Midbrain (tissue), 1 donor: ENCODE measurements around the gene DOP1A.
"Not testable (repeated sequence)": the region's sequence is repeated elsewhere in the genome, so short reads cannot be mapped to it uniquely, and the experiment has no call there.

Experiments
- DNase-seq: peaks from one replicate; lab custom pipeline; 2025; lab: John Stamatoyannopoulos, UW

Gene DOP1A

DNA sequence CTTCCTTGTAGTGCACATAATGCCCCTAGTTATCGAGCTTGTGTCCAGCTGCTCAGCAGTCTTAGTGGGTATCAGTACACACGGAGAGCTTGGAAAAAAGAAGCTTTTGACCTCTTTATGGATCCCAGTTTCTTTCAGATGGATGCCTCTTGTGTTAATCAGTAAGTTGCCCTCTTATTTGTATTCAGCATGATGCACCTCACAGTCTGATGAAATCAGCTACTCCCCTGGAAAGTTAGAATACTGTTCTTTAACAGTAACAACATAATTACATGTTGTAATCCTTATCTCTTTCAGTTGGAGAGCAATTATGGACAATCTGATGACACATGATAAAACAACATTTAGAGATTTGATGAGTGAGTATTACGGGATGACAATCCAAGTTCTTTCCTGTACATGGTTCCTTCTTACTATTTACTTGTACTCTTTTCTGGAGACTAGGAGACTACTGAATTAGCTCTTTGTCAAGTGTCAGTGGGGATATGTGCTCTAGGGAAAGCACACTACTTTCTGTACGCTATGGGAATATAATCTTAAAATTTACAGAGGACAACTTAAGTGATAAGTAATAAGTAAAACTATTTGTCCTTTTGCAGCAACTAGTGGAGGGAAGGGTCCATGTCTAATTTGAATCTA, 86.5 kb downstream of the DOP1A start:
- DNase-seq = no peak

DNA sequence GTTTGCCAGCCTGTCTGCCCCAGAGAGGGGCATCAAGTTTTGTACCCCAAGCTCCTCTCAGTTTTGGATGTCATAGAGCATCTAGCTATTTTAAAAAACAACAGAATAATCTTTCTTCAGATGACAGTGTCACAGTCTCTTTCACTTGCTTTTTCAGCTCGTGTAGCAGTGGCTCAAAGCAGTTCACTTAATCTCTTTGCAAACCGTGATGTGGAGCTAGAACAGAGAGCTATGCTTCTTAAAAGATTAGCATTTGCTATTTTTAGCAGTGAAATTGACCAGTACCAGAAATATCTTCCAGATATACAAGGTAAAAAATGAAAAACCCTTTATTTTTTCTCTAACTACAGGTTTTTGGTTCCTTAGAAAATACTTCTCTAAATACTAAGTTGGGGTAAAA, 88.3 kb downstream of the DOP1A start:
- no peak for DNase-seq

DNA sequence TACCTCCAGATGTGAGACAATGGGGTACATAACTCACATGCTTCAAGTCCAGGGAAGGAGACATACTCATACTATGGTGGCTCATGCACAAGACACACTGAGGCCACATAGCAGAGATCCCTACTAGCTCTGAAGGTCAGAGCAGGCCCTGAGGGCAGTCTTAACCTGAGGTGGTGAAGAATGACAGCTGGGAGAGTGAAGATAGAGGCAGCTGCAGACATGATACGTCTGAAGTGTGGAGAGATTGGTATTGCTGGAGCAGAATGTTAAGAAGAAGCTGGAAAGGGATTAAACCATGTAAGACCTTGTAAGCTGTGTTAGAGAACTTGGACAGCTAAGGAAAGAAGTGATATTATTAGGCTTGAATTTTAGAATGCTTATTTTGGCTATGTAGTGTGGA, 92.7 kb downstream of the DOP1A start:
- DNase-seq = no peak

- DNase-seq = no peak
Observed at GRCh38 chr6:83167726-83168278, 100.3 kb downstream of the DOP1A start.

DNA sequence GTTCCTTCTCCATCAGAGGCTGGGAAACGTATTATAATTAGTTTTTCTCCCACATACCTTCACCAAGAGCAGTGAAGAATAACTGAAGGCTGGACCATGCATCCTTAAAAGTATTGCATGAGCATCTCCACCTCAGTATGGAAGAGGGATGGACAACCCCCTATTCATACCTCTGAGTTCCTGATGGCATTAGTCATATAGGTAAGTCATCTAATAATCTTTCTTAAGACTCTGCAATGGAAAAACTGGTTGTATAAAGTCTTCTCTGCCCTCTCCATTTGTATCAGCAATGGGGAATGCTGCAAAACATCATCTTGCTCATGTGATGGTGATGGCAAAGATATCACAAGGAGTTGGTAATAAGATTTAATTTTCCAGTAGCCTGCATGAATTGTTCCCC, 101.1 kb downstream of the DOP1A start:
- DNase-seq = no peak

DNA sequence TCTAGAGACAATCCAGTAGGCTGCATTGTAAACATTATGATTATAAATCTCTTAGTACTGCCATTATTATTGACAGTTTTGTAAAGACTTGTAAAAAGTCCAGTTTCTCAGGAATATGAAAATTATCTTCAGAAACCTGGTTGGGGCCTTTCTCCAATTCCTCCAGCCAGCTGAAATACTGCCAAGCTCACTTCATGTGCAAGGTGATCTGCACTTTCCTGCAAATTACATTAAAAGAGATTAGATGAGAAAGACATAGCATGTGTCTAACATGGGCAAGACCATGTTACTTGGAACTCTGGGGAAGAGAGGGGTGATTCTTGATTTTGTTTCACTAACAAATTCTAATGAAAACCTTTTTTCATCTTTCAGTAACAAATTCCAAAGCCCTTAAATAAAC, 101.6 kb downstream of the DOP1A start:
- no peak for DNase-seq

GRCh38 chr6:83169511-83169910, 102.0 kb downstream of the DOP1A start:
- no peak for DNase-seq

DNA sequence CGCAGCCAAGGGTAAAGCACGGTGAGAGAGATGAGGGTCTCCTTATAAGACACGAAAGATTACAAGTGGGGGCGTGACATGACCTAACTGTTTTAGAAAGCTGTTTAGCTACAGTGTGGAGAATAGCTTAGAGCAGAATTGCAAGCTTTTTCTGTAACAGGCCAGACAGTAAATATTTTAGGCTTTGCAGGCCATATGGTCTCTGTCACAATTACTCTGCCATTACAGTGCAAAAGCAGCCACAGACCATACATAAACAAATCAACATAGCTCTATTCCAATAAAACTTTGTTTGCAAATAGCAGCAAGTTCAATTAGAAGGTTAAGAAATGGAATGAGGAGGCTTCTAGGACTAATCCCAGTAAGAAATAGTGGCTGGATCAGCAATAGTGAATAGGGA, 108.8 kb downstream of the DOP1A start:
- DNase-seq = no peak

- no peak for DNase-seq
Observed at GRCh38 chr6:83180426-83180950, 113.0 kb downstream of the DOP1A start.

DNA sequence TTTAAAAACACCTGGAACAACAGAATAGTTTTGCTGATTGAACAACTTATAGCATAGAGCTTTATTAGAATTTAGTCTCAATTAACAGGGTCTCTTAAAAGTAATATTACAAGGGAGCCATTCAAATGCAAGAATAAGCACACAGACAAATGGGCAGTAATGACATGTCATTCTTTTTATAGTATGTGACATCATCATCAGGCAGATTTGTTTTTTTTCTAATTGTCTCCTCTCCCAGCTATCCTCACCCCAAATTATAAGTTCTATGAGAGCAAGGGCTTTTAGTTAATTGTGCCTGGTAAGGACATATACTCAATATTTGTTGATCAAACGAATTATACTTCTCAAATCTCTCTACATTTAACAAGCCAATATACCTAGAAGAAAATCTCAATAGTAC, 114.6 kb downstream of the DOP1A start:
- DNase-seq = no peak

GRCh38 chr6:83183082-83183828, 115.8 kb downstream of the DOP1A start:
- no peak for DNase-seq

GRCh38 chr6:83185096-83185495, 117.6 kb downstream of the DOP1A start:
- no peak for DNase-seq

DNA sequence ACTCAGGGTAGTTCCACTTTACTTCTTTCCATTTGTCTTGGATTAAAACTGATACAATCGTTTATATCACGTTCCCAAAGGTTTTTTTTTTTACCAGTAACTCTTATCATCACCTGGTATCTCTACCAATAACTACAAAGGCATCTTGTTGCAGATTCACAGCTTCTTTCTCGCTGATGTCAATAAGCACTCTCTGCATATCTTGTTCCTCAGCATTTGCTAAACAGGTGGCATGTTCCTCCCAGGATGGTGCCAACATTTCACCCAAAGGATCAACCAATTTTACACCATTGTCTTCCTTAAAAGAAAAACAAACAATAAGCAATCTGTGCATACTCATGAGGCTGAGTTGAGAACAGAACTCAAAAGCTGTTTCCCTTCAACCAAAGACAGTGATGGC, 121.0 kb downstream of the DOP1A start:
- DNase-seq = no peak

DNA sequence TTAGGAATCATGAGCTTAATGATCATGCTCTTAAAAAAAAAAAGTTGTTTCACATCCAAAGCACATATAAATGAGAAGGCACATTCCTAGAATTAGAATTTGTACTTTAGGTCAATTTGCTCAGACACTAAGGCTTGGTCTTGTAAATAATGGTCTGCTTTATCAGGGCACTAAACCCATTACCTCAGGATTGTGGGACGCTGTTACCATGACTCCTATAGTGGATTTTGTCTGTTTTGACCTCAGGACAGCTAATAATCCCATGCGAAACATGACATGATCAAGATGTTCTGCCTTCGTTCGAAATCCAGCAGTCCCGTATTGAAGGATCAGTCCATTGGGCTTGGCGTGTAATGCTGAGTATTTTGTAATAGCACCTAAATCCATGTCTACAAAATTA, 123.2 kb downstream of the DOP1A start:
- DNase-seq = no peak

DNA sequence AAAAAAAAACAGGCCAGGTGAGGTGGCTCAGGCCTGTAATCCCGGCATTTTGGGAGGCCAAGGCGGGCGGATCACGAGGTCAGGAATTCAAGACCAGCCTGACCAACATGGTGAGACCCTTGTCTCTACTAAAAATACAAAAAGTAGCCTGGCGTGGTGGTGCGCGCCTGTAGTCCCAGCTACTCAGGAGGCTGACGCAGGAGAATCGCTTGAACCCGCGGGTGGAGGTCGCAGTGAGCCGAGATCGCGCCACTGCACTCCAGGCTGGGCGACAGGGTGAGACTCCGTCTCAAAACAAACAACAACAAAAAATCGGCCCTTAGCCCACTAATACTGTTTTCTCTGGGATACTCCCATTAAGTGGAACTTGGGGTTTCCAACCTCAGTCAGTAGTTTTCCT, 124.5 kb downstream of the DOP1A start:
- DNase-seq = not testable (repeated sequence)

DNA sequence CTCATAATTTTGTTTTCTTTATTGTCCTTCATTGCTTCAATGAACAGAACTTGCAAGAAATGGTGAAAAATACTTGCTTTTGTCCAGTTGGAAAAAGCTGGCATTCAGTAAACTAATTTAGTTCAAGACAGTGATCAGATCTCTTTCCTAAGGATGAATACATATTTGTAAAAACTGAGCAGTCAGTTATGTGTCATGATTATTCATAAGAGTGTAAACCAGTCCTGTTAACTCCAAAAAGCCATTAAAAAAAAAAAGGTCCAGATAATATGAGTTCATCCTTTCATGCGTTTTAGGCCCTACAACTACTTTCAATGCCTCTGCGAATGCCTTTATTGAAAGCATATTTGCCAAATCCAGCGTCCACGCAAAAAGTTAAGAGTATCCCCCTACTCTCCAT, 125.0 kb downstream of the DOP1A start:
- DNase-seq = no peak

GRCh38 chr6:83192871-83193746, 125.6 kb downstream of the DOP1A start, which contains the start of the genes PGM3 and RWDD2A:
TSS of gene PGM3 (minus strand) at chr6:83193265. CDS start at chr6:83191012, 2,253 bp downstream.
TSS of gene RWDD2A (plus strand) at chr6:83193357. CDS start at chr6:83194452, 1,095 bp downstream.
- DNase-seq = peak; percentile 93

GRCh38 chr6:83193747-83194566, 126.5 kb downstream of the DOP1A start:
- DNase-seq = peak; percentile 38

DNA sequence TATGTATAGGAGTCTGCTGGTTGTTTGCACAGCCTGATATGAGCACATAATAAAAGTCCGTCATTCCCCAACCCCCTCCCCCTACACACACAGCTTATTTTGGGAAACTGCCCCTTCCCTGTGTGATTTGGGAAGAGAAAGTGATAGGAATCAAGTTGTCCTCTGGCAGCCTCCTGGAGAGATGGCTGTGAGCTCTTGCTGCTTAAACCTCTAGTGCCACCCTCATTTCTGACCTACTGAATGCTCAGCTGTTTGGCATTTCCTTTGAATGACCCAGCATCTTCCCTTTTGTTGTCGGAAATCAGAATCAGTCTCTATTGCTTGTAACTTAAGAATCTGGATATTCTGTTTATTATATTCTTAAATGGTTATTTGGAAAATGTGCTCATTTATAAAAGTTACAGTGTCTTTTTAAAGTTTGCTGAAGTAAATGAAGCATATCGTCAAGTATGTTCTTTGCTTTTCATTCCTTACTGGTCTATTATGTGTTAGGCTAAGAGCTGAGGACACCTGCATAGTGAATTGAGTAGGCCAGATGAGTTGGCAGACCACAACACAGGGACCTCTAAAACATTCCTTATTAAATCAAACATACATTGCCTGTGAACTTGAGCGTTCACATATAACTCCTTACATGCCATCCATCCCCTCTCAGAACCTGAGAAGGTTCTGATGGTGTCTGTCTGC, 131.2 kb downstream of the DOP1A start:
- DNase-seq = no peak

DNA sequence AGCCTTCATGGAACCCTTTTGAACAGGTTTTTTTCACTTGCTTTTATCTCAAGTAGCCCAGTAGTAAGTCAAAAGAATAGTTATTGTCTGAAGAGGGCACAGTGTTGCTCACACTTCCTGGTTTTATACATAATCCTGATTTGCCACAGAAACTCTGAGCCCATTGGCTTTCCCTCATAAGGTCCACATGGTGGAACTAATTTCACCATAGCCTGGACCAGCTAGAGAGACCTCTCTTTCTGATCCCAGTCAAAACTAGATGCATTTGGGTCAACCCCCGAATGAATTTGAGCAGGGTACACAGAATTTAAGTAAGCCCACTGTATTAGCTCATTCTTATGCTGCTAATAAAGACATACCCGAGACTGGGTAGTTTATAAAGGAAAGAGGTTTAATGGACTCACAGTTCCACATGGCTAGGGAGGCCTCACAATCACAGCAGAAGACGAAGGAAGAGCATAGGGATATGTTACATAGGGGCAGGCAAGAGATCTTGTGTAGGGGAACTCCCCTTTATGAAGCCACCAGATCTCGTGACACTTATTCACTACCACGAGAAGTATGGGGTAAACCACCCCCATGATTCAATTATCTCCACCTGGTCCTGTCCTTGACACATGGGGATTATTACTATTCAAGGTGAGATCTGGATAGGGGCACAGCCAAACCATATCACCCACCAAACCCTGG, 131.8 kb downstream of the DOP1A start:
- DNase-seq = no peak
